Measurements from ENCODE around the gene STK17B.
A peak's percentile ranks its signal among the peaks of the same experiment; 100 is the strongest.
"Not testable (repeated sequence)": the region's sequence is repeated elsewhere in the genome, so short reads cannot be mapped to it uniquely, and the experiment has no call there.

The STK17B gene

DNA sequence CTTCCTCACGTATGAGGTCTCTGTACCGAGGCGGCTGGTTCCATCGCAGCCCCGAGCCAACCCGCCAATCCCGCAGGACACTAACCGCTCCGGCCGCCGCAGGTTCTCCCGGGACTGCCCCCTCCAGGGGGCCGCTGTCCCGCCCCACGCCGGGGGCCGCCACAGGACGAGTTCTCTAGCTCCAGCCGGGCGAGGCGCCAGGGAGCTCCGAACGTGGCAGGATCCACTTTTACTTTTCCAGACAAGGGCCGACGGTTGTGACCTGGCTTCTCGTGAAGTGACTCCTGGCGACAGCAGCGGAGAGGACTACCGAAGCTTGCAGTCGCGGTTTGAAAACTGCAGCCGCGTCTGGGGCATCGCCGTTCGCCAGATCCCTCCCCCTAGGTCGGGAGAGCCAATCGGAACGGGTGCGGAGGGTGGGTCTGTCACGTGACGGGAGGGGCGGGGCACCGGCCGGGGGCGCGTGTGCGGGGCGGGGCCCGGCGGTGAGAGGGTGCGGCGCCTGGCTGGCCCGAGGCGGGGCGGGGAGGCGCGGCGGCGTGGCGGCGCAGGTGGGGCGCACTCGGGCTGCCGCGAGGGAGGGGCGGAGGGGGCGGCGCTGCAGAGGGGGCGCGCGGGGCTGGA, at the start of gene STK17B:
STK17B (minus strand) TSS at position 331 of the 624 bp plus-strand sequence. CDS start 8,195 bp downstream, outside the sequence.
- peak; percentile 92 to 93 (median 93) for DNase-seq (ENCODE audit: low read depth in 2 of 3, low spot score in 2 of 3)

DNA sequence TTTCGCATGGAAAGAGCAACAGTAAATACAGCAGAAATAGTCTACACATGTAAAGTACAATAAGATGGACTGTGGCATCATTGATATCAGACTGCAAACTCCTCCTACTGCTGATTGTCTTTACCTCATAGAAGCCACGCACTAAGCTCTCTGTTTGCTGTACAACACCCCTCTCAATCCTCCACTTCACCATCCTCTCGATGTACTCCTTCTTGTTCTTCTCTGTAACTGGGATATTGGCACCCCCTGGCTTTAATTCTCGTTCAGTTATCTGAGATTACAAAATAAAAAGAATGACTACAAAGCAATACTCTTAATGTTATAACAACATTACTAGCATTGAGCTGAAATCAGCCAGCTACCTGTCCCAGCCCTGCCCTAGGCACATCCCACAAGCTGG, 49.3 kb upstream of the STK17B start:
- no peak for DNase-seq (ENCODE audit: low read depth in 2 of 3, low spot score in 2 of 3)

DNA sequence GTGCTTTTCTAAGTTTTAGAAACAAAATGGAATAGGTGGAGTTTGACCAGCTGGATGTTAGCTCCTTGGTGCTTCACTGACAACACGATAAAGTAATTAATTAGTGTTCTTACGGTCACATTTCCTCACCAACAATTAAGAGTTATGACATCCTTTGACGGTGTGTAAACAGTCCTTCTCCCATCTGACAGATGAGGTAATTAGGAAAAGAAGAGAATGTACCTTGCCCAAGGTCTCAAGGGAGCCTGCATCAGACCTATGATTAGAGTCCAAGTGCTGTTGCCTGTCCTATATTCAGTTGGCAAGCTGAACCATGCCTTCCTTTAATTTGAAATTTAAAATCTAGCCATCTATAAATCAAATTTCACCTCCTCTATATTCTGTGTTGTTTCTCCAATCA, 48.3 kb upstream of the STK17B start:
- DNase-seq (ENCODE audit: low read depth in 2 of 3, low spot score in 2 of 3): no peak

DNA sequence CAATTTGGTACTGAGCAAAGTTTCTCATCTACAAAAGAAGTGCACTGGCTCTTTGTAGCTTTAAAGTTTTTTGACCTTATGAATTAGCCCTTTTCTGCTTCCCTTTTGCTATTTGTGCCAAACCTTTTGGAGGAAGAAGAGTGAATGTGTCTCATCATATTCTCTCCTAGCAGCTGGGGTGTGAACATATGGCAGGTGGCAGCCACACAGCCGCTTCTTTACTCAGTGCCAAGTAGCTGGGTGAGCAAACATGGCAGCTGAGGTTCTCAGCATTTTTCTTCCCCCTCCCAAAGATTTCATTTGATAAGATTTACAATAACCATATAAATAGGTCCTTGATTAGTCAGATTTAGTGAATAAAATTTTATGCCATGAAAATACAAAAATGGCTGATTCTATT, 46.7 kb upstream of the STK17B start:
- no peak for DNase-seq (ENCODE audit: low read depth in 2 of 3, low spot score in 2 of 3)

DNA sequence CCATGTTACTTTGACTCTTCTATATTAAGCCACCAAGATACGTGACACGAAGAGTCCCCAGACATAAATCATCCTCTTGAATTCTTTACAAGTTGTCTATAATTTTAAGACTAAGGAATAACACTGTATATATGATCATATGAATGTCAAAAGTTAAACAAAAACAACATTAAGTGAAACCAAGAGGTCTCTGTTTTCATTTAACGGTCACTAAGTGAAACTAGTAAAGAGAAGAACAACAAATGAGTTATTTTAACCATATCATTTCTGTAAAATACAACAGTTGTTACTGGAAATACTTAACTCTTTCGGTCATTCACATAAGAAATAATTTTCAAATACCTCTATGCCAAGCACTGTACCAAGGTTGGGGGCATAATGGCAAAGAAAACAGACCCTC, 45.7 kb upstream of the STK17B start:
- DNase-seq (ENCODE audit: low read depth in 2 of 3, low spot score in 2 of 3): no peak

DNA sequence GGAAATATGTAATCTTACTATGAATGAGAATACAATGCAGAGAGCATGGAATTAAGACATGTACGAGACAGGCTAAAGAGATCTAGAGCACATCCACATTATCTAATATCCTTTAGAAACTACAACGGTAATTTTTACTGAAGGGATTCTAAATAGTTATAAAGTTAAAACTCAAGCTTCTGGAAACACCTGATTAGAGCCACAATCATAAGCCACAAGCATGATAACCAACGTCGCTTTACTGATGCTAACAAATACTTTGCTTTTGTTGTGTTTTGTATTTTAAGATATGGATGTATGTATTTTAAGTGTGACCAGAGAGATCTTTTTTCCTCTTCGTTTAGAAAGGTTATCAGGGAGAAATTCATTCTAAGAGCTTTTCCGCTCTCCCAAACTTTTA, 44.0 kb upstream of the STK17B start:
- DNase-seq (ENCODE audit: low read depth in 2 of 3, low spot score in 2 of 3): no peak

DNA sequence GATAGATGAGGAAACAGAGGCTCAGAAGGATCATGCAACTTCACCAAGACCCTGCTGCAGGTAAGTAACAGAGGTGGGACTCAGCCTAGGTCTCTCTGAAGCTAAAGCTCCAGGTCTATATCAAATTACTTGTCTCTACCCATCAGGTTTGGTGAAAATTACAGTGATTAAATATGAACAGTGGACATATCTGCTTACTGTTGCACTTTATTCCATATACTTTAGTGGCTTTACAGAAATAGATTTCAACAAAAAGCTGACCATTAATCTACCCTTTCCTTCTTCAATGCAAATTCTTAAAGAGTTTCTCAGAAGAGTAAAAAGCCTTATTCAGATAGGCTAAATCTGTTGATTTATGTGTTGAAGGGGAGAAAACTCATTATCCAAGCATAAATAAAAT, 42.8 kb upstream of the STK17B start:
- DNase-seq (ENCODE audit: low read depth in 2 of 3, low spot score in 2 of 3): no peak

DNA sequence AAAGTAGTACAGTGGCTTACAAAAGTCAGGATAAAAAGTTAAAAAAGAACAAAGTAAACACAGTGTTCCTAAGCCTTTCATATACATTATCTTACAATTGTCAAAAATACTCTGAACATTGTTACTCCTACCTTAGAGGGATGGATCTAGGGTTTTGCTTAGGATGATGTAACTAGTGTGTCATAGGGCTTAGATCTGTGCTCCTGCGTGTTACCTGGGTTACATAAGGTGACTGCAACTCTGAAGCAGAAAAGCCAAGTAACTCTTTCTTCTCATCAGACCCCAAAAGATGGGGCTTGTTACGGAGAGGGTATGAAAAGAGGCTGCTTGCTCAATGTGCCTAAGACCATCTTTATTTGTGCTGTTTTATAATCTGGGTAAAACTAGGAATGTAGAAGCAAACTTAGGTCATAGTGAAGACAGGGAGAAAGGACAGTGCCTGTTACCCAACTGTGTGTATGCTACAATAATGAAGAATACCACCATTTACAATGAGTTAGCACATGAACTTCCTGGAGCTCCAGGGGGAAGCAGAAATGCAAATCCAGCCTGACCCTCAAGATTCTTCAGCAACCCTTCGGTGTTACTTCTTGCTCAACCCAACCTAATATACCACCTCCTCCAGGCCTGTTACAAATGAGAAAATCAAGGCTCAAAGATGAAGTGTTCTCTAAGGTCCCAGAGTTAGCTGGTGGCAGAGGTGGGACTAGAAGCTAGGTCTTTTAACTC, 42.0 kb upstream of the STK17B start:
- no peak for DNase-seq (ENCODE audit: low read depth in 2 of 3, low spot score in 2 of 3)

DNA sequence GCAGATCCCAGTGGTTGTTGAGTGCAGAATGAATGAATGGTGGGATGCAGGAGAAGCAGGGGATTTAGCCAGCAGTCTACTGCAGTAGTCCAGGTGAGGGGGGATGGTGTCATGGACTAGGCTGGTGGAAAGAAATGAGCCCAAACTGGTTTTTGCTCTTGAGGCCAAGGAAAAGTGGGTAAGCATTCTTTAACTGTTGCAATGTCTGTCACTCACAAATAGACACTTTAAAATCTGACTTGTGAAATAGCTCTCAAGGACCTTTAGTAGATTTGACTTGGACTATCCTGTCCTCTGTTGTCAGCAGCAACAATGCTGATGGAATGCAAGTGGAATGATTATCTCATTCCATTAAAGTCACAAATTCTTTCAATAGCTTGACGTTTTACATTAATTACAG, 37.5 kb upstream of the STK17B start:
- DNase-seq (ENCODE audit: low read depth in 2 of 3, low spot score in 2 of 3): no peak

DNA sequence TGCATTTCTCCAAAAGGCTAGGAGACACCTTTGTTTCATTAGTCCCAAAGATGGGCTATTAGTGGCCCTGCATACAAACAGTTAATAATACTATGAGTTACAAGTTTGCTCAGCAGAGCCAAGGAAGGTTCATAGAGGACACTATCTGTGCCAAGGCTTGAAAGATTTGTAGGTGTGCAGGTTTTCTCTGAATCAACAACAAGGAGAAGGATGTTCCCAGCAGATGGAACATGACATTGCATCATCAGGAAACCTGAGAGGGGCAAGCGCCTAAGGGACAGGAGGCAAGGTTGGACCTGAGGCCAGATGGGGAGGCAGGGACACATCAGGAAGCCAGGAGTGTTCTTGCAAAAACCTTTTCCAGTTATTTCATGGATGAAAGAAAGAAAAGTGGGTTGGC, 35.4 kb upstream of the STK17B start:
- no peak for DNase-seq (ENCODE audit: low read depth in 2 of 3, low spot score in 2 of 3)

DNA sequence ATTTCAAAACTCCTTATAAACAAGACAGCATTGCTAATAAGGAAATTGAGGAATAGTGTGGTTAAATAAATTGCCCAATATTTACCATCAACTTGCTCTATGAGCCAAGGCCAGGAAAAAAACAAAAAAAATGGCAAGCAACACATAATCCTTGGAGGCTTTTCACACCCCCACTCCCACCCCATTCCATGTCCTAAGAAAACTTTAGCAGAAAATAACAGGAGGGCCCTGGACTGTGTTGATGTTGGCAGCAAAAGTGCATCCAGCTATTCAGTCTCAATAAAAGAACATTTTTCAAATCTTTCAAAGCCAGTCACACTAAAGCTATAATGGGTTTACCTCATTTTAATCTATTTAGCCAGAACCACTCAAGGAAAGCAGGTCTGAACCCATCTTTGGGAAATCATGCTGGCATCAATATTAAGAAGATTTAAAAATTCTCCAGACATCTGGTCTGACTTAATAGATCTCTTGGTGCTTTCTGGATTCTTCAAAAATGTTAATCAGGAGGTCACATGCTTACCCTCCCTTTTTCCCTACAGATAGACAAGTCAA, 34.6 kb upstream of the STK17B start:
- no peak for DNase-seq (ENCODE audit: low read depth in 2 of 3, low spot score in 2 of 3)

DNA sequence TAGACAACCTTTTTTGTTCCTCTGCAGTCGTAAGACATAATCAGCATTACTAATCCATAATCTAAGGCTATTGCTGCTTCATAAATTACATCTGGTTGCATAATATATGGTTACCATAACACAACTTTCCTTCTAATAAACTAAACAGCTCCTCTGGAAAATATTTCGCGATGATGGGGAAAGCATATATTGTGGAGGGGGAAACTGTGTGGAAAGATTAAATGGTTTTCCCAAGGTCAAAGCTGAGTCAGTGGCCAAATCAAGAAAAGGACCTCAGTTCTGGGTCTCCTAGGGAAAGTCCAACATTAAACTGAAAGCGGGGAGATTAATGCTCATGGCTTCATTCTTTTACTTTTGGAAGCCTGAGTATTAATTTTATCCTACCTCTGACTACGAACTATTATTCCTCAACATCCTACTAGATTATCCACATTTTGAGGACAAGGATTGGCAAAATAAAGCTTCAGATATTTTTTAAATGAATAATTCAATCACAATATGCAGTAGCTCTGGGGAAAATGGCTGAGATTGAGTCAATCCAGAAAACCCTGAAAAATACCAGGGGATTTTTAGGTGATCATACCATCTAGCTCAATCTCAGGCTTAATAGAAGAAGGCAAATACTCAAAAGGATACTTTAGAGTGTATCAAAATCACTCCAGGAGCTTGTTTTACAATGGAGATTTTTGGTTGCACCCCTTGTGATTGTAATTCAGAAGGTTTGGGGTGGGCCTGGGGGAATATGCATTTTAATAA, 33.8 kb upstream of the STK17B start:
- DNase-seq (ENCODE audit: low read depth in 2 of 3, low spot score in 2 of 3): no peak

DNA sequence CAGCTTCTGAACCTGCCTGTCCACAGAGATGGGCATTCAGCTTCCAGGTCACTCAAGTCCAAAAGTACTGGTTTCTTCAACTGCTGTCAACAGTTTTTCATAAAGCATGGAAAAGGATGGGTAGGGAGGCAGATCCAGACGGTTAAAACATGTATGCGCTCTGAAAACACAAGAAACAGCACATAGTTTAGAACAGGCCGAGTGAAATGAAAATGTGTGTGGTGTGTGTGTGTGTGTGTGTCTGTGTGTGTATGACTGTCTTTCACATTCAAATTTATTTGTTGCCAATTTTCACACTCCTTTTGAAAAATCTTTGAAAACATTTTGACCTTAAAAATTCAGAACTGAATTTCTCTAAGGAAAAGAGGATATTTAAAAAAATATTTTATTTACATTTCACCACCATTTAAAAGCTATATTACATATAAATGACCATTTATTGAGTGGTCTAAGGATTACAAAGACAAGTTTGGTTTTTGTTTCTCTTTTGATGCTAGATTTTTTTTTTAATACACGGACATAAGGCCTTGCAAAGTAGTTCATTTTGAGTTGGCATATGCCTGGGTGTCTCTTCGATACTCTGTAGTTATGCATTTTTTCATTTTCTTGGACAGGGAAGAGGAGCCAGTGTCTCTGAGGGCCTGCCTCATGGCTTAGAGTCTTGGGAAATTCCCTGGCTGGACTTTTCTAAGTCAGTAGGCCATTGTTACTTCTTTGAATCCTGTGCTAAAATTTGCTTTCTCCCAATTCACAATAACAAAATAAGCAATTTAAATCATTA, 30.0 kb upstream of the STK17B start:
- DNase-seq (ENCODE audit: low read depth in 2 of 3, low spot score in 2 of 3): no peak

DNA sequence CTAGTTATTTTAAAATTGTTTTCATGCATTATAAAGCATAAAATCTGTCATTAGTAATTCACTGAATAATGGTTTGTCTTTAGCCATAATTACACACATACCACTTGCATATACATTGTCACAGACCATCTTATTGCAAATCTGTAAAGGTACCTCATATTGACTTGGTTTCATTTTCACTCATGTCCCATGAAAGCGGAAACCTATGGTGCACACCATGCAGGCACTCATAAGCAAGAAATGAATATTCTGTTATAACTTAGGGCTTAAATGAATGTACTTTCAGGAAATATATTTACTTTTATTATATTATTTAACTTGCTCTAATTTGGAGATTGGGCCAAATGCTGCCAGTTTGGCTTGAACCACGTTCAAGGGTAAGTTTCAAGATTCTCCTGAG, 29.2 kb upstream of the STK17B start:
- DNase-seq (ENCODE audit: low read depth in 2 of 3, low spot score in 2 of 3): no peak

DNA sequence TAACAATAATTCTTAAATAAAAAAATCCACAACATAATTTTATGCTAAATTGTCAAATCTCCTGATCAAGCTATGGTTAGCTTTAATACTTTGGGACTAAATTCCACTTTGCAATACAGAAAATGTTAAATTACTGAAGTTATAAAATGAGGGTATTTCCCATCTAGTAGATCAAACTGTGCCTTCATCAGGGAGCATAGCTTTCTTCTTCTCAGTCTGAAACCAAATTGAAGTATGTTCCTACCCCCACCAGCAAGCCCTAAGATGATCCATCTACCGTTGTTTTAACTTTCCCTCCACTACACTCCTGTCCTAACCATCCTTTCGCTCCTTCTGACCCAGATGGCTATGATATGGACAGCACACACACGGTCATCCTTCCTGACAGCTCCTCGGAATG, 24.4 kb upstream of the STK17B start:
- no peak for DNase-seq (ENCODE audit: low read depth in 2 of 3, low spot score in 2 of 3)

DNA sequence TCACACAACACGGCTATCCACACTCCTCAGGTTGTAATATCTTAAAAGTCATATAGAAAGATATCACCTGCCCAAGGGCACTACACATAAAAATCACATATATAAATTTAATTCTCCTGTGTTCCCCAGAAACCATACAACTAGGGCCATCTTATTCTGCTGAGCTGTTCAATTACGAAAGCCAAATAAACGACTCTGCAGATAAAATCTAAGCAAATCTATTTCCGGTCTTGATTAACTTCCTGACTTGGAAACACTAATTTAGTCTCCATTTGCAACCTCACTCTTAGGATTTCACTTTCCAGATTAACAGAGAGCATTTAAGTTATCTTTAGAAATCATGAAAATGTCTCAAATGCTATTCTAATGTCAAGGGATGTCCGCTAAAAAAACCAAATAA, 23.9 kb upstream of the STK17B start:
- DNase-seq (ENCODE audit: low read depth in 2 of 3, low spot score in 2 of 3): no peak

DNA sequence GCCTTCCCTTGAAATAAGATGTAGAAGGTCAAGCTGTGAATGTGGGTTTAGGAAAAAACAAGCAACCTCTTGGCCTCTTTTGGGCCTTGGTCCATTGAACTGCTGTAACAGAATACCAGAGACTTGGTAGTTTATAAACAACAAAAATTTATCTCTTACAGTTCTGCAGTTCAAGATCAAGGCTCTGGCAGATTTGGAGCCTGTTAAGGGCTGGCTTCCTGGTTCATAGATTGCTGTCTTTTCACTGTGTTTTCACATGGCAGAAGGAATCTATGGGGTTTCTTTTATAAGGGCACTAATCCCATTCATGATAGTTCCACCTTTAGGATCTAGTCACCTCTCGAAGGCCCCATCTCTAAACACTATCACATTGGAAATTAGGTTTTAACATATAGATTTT, 20.2 kb upstream of the STK17B start:
- DNase-seq (ENCODE audit: low read depth in 2 of 3, low spot score in 2 of 3): no peak

DNA sequence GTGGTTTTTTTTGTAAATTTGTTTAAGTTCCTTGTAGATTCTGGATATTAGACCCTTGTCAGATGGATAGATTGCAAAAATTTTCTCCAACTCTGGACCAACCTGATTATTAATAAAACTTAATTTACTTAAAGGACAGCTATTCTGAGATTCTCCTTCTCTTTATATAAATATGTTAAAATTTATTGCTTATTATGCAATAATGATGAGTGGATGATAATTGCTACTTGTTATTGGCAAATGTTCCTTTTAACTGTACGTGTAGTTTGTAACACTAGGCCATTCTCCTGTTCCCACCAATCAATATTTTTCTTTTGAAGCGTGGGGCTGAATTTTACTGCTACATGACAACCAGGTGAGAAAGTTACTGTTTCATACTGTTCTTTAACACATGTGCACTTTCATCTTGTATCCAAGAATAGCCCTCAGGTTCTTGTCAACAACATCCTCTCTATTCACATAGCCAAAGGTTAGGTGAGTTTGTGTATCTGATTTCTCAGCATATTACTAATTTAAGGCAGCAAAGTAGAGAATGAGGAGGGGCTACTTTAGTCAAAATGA, 16.6 kb upstream of the STK17B start:
- DNase-seq (ENCODE audit: low read depth in 2 of 3, low spot score in 2 of 3): no peak

DNA sequence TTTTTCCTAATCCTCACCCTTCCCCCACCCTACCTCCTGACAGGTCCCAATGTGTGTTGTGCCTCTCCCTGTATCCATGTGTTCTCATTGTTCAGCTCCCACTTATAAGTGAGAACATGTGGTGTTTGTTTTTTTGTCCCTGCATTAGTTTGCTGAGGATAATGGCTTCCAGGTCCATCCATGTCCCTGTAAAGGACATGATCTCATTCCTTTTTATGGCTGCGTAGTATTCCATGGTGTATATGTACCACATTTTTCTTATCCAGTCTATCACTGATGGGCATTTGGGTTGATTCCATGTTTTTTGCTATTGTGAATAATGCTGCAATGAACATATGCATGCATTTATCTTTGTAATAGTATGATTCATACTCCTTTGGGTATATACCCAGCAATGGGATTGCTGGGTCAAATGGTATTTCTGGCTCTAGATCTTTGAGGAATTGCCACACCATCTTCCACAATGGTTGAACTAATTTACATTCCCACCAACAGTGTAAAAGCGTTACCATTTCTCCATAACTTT, 15.9 kb upstream of the STK17B start:
- not testable (repeated sequence) for DNase-seq (ENCODE audit: low read depth in 2 of 3, low spot score in 2 of 3)

DNA sequence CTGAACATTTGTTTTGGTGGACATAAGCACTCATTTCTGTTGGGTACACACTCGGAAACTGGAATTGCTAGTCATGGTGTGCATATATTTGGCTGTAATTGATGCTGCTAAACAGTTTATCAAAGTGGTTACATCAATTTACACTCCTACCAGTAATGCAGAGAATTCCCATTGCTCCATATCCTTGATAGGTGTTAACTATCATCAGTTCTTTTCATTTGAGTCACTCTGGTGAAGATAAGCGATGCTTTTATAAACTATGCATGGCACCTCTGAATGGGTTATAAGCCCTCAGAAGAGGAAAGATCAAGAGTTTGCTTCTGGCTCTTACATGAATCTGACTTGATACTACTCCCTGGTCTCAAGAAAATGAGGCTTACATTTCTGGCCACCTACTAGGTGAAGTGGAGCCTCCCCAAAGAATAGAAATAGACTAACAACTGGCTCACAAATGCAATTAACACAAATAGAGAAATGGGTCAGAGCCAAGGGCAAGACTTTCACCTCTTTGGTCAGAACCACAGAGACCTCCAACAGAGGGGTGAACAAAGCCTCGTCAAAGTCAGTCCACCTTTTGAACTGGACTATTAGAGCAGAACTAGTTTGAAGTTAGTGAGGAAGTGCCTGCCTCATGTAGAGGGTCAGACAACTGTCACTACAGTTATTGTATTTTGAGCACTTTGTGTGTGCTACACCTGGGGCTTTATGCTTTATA, 15.0 kb upstream of the STK17B start:
- DNase-seq (ENCODE audit: low read depth in 2 of 3, low spot score in 2 of 3): no peak

Measured in activated CD8-positive, alpha-beta memory T cell treated with anti-CD3 and anti-CD28 coated beads for 48 hours (primary cell).